Keratinocyte (primary cell): Measurements from ENCODE around the gene TULP1. TPM values are rescaled to one million over a fixed set of nuclear protein-coding genes. Genes with fewer than 3 reads are reported as not detected.

Experiments used
- DNase-seq: peaks from one replicate; pipeline ENCODE4 v3.0.0-alpha.2; 2011; ENCODE audit warnings: low read depth, missing footprints, low spot score
- FAIRE-seq: peaks from 2 replicates; lab custom pipeline; 2011; peaks lifted over from hg19 to GRCh38; lab: Jason Lieb, UNC
- H2AFZ ChIP-seq: 2 replicates; pipeline ENCODE4 v1.6.0; 2012; ENCODE audit warnings: low read length, control low read depth, inconsistent platforms; ENCODE audit not compliant: control insufficient read depth
- H3K27ac ChIP-seq: 2 replicates; pipeline ENCODE4 v1.5.1; 2011; ENCODE audit warnings: low read length; ENCODE audit not compliant: control insufficient read depth, insufficient read depth
- H3K27me3 ChIP-seq: 3 replicates; pipeline ENCODE4 v1.6.0; 2011; ENCODE audit warnings: low read length; ENCODE audit not compliant: control insufficient read depth, insufficient read depth; ENCODE audit errors: extremely low read depth
- H3K36me3 ChIP-seq, 2 experiments: 2 replicates in 1 of 2; 3 replicates in 1 of 2; pipeline ENCODE4 v1.5.1; 2011; ENCODE audit warnings: low read length in 2 of 2, mild to moderate bottlenecking in 1 of 2; ENCODE audit not compliant: control insufficient read depth in 2 of 2, insufficient read depth in 2 of 2; ENCODE audit errors: extremely low read depth in 1 of 2
- H3K4me1 ChIP-seq: 3 replicates; pipeline ENCODE4 v1.5.1; 2011; ENCODE audit warnings: low read length; ENCODE audit not compliant: control insufficient read depth, insufficient read depth; ENCODE audit errors: extremely low read depth
- H3K4me2 ChIP-seq: 3 replicates; pipeline ENCODE4 v1.6.0; 2011; ENCODE audit warnings: low read depth, low read length; ENCODE audit not compliant: control insufficient read depth, insufficient read depth; ENCODE audit errors: extremely low read depth
- H3K4me3 ChIP-seq, 3 experiments: fragments of 200-600 bp in 1 of 3; sonication (generic) in 1 of 3; 2 replicates in 2 of 3; 3 replicates in 1 of 3; pipeline ENCODE4 v1.5.1; 2011 to 2016; ENCODE audit warnings: low read length in 3 of 3, mild to moderate bottlenecking in 3 of 3, control low read depth in 2 of 3, inconsistent platforms in 1 of 3, low read depth in 1 of 3, mixed read lengths in 1 of 3, mixed run types in 1 of 3, moderate library complexity in 1 of 3; ENCODE audit not compliant: control insufficient read depth in 2 of 3, insufficient read depth in 2 of 3; ENCODE audit errors: extremely low read depth in 1 of 3
- H3K79me2 ChIP-seq: 2 replicates; pipeline ENCODE4 v1.6.0; 2012; ENCODE audit warnings: low read length; ENCODE audit not compliant: control insufficient read depth, insufficient read depth
- H3K9ac ChIP-seq: 3 replicates; pipeline ENCODE4 v1.6.0; 2011; ENCODE audit warnings: low read length; ENCODE audit not compliant: control insufficient read depth, insufficient read depth; ENCODE audit errors: extremely low read depth
- H3K9me1 ChIP-seq: 3 replicates; pipeline ENCODE4 v1.6.0; 2011; ENCODE audit warnings: low read length; ENCODE audit not compliant: control insufficient read depth, insufficient read depth; ENCODE audit errors: extremely low read depth
- H3K9me3 ChIP-seq: 2 replicates; pipeline ENCODE4 v1.5.1; 2012; ENCODE audit warnings: low read depth, low read length; ENCODE audit not compliant: control insufficient read depth
- H4K20me1 ChIP-seq: 3 replicates; pipeline ENCODE4 v1.6.0; 2011; ENCODE audit warnings: low read length; ENCODE audit not compliant: control insufficient read depth, insufficient read depth; ENCODE audit errors: extremely low read depth
- CTCF ChIP-seq, 3 experiments: IDR thresholded peaks in 1 of 3; conservative IDR thresholded peaks in 1 of 3; optimal IDR thresholded peaks in 1 of 3; 2 replicates in 2 of 3; 3 replicates in 1 of 3; pipeline versions ENCODE3 to v1.5.1; 2011; ENCODE audit warnings: low read length in 3 of 3, mild to moderate bottlenecking in 3 of 3, moderate library complexity in 2 of 3, control low read depth in 1 of 3, inconsistent platforms in 1 of 3; ENCODE audit not compliant: insufficient read depth in 2 of 3; ENCODE audit errors: extremely low read depth in 1 of 3
- EZH2 ChIP-seq: IDR thresholded peaks from one replicate; pipeline ENCODE4 v1.6.1; 2012; ENCODE audit warnings: inconsistent platforms, mild to moderate bottlenecking, low read length, moderate library complexity
- dilution Hi-C: fragments of 300-500 bp; cut with MboI; formaldehyde crosslinking; loops from one replicate; pipeline ENCODE4 v1.7.0; 2020; ENCODE audit warnings: low sequenced_read_pairs; ENCODE audit not compliant: extremely low pct_ligation_motif_present
- polyA plus RNA-seq, 5 experiments: library from polyadenylated mRNA; depleted of rRNA in 3 of 5; stranded (reverse) in 3 of 5; stranded (forward) in 1 of 5; unstranded in 1 of 5; fragments of >200 nt; gene quantifications; 1 replicate in 1 of 5; 2 replicates in 3 of 5; 3 replicates in 1 of 5; pipeline versions ENCODE4 v1.2.1 to v1.2.3, GENCODE V29; 2011 to 2012; ENCODE audit warnings: missing spikeins in 2 of 5, low read depth in 1 of 5, low replicate concordance in 1 of 5

TULP1 gene
- polyA plus RNA-seq, 1 donor (not counting 4 experiments of a cell fraction or from before 2014, with no cell fraction given): not detected

- Histone ChIP-seq H3K4me2 (no peak overlapping the region), H3K9me3 (no peaks in the 10 kb centered on the region), H3K79me2 (peaks cover 10% of the 10 kb centered on the region), H2AFZ (no peak overlapping the region), H3K36me3 (peaks cover 16 to 48% of the 10 kb centered on the region in 2 experiments), H3K4me1 (peaks cover 8% of the 10 kb centered on the region), H3K9ac (no peak overlapping the region), H3K4me3 (no peak overlapping the region), H4K20me1 (peaks cover 27% of the 10 kb centered on the region), H3K9me1 (peaks cover 3% of the 10 kb centered on the region), H3K27me3 (no peaks in the 10 kb centered on the region), H3K27ac (no peak overlapping the region)
- TF ChIP-seq CTCF (optimal IDR thresholded peaks at IDR 0.05 in 1 of 3, IDR thresholded peaks at IDR 0.05 in 1 of 3, conservative IDR thresholded peaks at IDR 0.05 in 1 of 3; ENCODE audit: extremely low read depth in 1 of 3, insufficient read depth in 2 of 3, low read length in 3 of 3): no peak
- TF ChIP-seq EZH2: no peak
- dilution Hi-C loops: no loop called here
- DNase-seq (no peak), FAIRE-seq (no peak)
These were observed 37.6 kb downstream of the TULP1 start for GRCh38 chr6:35474942-35475570.

GRCh38 chr6:35474131-35474941 lies 38.4 kb downstream of the TULP1 start:
- Histone ChIP-seq H3K9me3 (no peaks in the 10 kb centered on the region), H3K79me2 (peaks cover 17% of the 10 kb centered on the region), H3K36me3 (peaks cover 18 to 49% of the 10 kb centered on the region in 2 experiments), H2AFZ (no peak overlapping the region), H3K27me3 (no peaks in the 10 kb centered on the region), H3K4me2 (no peak overlapping the region), H3K4me3 (no peak overlapping the region), H3K9ac (no peak overlapping the region), H3K4me1 (peaks cover 8% of the 10 kb centered on the region), H3K27ac (no peak overlapping the region), H3K9me1 (peaks cover 3% of the 10 kb centered on the region), H4K20me1 (peaks cover 35% of the 10 kb centered on the region)
- DNase-seq: no peak
- dilution Hi-C loops: no loop called here
- no peak for FAIRE-seq
- no peak for TF ChIP-seq EZH2
